Panc1 (cell line): Measurements from ENCODE around the gene UTY. TPM values are rescaled to one million over a fixed set of nuclear protein-coding genes. Genes with fewer than 3 reads are reported as not detected.
"Not testable (repeated sequence)": the region's sequence is repeated elsewhere in the genome, so short reads cannot be mapped to it uniquely, and the experiment has no call there.

Experiments
- ATAC-seq: fragments of 200-7000 bp; cut with Tn5 transposase; 2 replicates; pipeline ENCODE4 v1.9.1; 2020; ENCODE audit warnings: mild to moderate bottlenecking, moderate library complexity
- BruUV-seq: library from RNA; stranded (reverse); fragments of 400-500 nt; replicated peaks from 2 replicates; lab custom pipeline; 2021; lab: Mats Ljungman, UMichigan
- CTCF ChIA-PET: fragments of 300-600 bp; sonication (Branson Sonifier 250); formaldehyde crosslinking; loops from one replicate; lab custom pipeline; 2022; ENCODE audit warnings: antibody characterized with exemption; lab: Charles Lee
- POLR2A ChIA-PET: fragments of 300-600 bp; sonication (Branson Sonifier 250); formaldehyde crosslinking; loops from one replicate; lab custom pipeline; 2022; ENCODE audit warnings: antibody characterized with exemption; lab: Charles Lee
- DNase-seq: peaks from one replicate; pipeline ENCODE4 v3.0.0-alpha.2; 2010; ENCODE audit warnings: low read depth, low spot score
- H3K27ac ChIP-seq: 2 replicates; pipeline ENCODE4 v1.5.1; 2011; ENCODE audit warnings: mild to moderate bottlenecking, low read length, inconsistent platforms
- H3K27me3 ChIP-seq: fragments of 200-500 bp; sonication (Bioruptor generic); 2 replicates; pipeline ENCODE4 v1.6.0; 2014; ENCODE audit warnings: low read length, inconsistent platforms; ENCODE audit not compliant: control insufficient read depth, insufficient read depth
- H3K36me3 ChIP-seq: fragments of 200-500 bp; sonication (Bioruptor generic); 2 replicates; pipeline ENCODE4 v1.5.1; 2014; ENCODE audit warnings: inconsistent platforms, mild to moderate bottlenecking, low read length, moderate library complexity; ENCODE audit not compliant: control insufficient read depth, insufficient read depth
- H3K4me1 ChIP-seq: 2 replicates; pipeline ENCODE4 v1.5.1; 2011; ENCODE audit warnings: inconsistent platforms, mild to moderate bottlenecking, low read length, moderate library complexity; ENCODE audit not compliant: control insufficient read depth, insufficient read depth
- H3K4me3 ChIP-seq, 2 experiments: 2 replicates each; pipeline ENCODE4 v1.5.1; 2011 to 2012; ENCODE audit warnings: low read depth in 2 of 2, low read length in 2 of 2, mild to moderate bottlenecking in 2 of 2, inconsistent platforms in 1 of 2, moderate library complexity in 1 of 2
- H3K9me3 ChIP-seq: fragments of 200-500 bp; sonication (Bioruptor generic); 2 replicates; pipeline ENCODE4 v1.5.1; 2014; ENCODE audit warnings: low read depth, mild to moderate bottlenecking, inconsistent platforms, low read length, moderate library complexity; ENCODE audit not compliant: control insufficient read depth, insufficient read depth
- POLR2AphosphoS5 ChIP-seq: IDR thresholded peaks from 2 replicates; pipeline ENCODE4 v1.6.1; 2012; ENCODE audit warnings: mild to moderate bottlenecking, low read depth, low read length, moderate library complexity
- SIN3A ChIP-seq: IDR thresholded peaks from 2 replicates; pipeline ENCODE4 v1.6.1; 2012; ENCODE audit warnings: low read depth, mild to moderate bottlenecking, low read length, moderate library complexity, borderline replicate concordance; ENCODE audit not compliant: insufficient read depth
- TCF7L2 ChIP-seq: IDR thresholded peaks from 2 replicates; pipeline ENCODE4 v1.6.1; 2011; ENCODE audit warnings: mild to moderate bottlenecking, low read depth, low read length, inconsistent platforms
- in situ Hi-C: cut with HindIII; loops from 2 replicates; pipeline ENCODE4 v1.10.0; 2016; ENCODE audit warnings: low sequenced_read_pairs, low pct_unique_long_range_greater_than_20kb
- intact Hi-C: fragments of 100-400 bp; cut with micrococcal nuclease; formaldehyde crosslinking; loops from one replicate; pipeline ENCODE4 v1.10.0; 2022; ENCODE audit not compliant: unreplicated experiment
- total RNA-seq: library from RNA; stranded (reverse); gene quantifications from one replicate; pipeline ENCODE4 v1.2.1, GENCODE V29; 2021; ENCODE audit not compliant: unreplicated experiment
- TF ChIP-seq, protein P1 (sequence below): fragments of 450-650 bp; IDR thresholded peaks from 2 replicates; pipeline ENCODE4 v1.5.1; 2017; ENCODE audit warnings: mild to moderate bottlenecking
- TF ChIP-seq, protein P2 (sequence below), 2 experiments: IDR thresholded peaks; 2 replicates each; pipeline ENCODE4 v1.6.1; 2011 to 2012; ENCODE audit warnings: low read depth in 2 of 2, control low read depth in 1 of 2, low read length in 1 of 2, mild to moderate bottlenecking in 1 of 2, moderate library complexity in 1 of 2; ENCODE audit not compliant: insufficient read depth in 1 of 2

Gene UTY
- total RNA-seq, 1 experiment from 2014 or later = 0.10 TPM

DNA sequence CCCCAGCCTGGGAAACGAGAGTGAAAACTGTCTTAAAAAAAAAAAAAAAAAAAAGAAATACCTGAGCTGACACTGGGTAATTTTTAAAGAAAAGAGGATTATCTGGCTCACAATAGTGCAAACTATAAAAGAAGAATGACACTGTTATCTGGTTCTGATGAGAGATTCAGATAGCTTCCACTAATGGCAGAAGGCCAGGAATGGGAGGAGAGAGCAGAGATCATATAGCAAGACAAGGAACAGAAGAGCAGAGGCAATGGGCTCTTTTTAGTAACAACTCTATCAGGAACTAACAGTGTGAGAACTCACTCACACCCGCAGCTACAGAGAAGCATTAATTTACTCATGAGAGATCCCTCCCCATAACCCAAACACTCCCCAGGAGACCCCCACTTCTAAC, 184.8 kb downstream of the UTY start:
- no peaks in the 10 kb centered on the region for H3K4me1 ChIP-seq
- POLR2A ChIA-PET = no interaction called here
- no peaks in the 10 kb centered on the region for H3K9me3 ChIP-seq
- no peak overlapping the region for H3K4me3 ChIP-seq
- DNase-seq = no peak
- no peaks in the 10 kb centered on the region for H3K27me3 ChIP-seq
- intact Hi-C loops = no loop called here
- CTCF ChIA-PET = no interaction called here
- no peak overlapping the region for H3K27ac ChIP-seq
- TF ChIP-seq TCF7L2 (no peak), POLR2AphosphoS5 (no peak), SIN3A (no peak)
- TF ChIP-seq, protein P1, sequence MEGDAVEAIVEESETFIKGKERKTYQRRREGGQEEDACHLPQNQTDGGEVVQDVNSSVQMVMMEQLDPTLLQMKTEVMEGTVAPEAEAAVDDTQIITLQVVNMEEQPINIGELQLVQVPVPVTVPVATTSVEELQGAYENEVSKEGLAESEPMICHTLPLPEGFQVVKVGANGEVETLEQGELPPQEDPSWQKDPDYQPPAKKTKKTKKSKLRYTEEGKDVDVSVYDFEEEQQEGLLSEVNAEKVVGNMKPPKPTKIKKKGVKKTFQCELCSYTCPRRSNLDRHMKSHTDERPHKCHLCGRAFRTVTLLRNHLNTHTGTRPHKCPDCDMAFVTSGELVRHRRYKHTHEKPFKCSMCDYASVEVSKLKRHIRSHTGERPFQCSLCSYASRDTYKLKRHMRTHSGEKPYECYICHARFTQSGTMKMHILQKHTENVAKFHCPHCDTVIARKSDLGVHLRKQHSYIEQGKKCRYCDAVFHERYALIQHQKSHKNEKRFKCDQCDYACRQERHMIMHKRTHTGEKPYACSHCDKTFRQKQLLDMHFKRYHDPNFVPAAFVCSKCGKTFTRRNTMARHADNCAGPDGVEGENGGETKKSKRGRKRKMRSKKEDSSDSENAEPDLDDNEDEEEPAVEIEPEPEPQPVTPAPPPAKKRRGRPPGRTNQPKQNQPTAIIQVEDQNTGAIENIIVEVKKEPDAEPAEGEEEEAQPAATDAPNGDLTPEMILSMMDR = no peak
- TF ChIP-seq, protein P2, sequence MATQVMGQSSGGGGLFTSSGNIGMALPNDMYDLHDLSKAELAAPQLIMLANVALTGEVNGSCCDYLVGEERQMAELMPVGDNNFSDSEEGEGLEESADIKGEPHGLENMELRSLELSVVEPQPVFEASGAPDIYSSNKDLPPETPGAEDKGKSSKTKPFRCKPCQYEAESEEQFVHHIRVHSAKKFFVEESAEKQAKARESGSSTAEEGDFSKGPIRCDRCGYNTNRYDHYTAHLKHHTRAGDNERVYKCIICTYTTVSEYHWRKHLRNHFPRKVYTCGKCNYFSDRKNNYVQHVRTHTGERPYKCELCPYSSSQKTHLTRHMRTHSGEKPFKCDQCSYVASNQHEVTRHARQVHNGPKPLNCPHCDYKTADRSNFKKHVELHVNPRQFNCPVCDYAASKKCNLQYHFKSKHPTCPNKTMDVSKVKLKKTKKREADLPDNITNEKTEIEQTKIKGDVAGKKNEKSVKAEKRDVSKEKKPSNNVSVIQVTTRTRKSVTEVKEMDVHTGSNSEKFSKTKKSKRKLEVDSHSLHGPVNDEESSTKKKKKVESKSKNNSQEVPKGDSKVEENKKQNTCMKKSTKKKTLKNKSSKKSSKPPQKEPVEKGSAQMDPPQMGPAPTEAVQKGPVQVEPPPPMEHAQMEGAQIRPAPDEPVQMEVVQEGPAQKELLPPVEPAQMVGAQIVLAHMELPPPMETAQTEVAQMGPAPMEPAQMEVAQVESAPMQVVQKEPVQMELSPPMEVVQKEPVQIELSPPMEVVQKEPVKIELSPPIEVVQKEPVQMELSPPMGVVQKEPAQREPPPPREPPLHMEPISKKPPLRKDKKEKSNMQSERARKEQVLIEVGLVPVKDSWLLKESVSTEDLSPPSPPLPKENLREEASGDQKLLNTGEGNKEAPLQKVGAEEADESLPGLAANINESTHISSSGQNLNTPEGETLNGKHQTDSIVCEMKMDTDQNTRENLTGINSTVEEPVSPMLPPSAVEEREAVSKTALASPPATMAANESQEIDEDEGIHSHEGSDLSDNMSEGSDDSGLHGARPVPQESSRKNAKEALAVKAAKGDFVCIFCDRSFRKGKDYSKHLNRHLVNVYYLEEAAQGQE (IDR thresholded peaks at IDR 0.05; ENCODE audit: insufficient read depth in 1 of 2, low read depth in 2 of 2, low read length in 1 of 2) = no peak
- in situ Hi-C loops = no loop called here
- no TSS peak for BruUV-seq
- H3K36me3 ChIP-seq = no peaks in the 10 kb centered on the region
- ATAC-seq = no peak

DNA sequence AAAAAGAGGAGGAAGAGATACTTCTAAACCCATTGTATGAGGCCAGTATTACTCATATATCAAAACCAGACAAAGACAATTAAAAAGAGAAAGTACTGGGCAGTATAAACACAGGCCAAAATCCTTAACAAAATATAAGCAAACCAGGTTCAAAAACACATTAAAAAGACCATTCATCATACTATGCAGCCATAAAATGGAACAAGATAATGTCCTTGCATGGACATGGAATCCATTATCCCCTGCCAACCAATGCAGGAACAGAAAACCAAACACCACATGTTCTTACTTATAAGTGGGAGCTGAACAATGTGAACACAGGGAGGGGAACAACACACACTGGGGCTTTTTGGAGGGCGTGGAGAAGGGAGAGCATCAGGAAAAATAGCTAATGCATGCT, 188.6 kb downstream of the UTY start:
- DNase-seq = no peak
- BruUV-seq = no TSS peak
- intact Hi-C loops (no loop called here), in situ Hi-C loops (no loop called here)
- H3K27ac ChIP-seq = no peak overlapping the region
- H3K27me3 ChIP-seq = no peaks in the 10 kb centered on the region
- ChIA-PET POLR2A (no interaction called here), CTCF (no interaction called here)
- no peaks in the 10 kb centered on the region for H3K36me3 ChIP-seq
- H3K4me1 ChIP-seq = no peaks in the 10 kb centered on the region
- TF ChIP-seq, protein P1 = no peak
- TF ChIP-seq TCF7L2 (no peak), POLR2AphosphoS5 (no peak), SIN3A (no peak)
- TF ChIP-seq, protein P2 (IDR thresholded peaks at IDR 0.05; ENCODE audit: insufficient read depth in 1 of 2, low read depth in 2 of 2, low read length in 1 of 2) = no peak
- ATAC-seq = no peak
- no peaks in the 10 kb centered on the region for H3K9me3 ChIP-seq
- no peak overlapping the region for H3K4me3 ChIP-seq

DNA sequence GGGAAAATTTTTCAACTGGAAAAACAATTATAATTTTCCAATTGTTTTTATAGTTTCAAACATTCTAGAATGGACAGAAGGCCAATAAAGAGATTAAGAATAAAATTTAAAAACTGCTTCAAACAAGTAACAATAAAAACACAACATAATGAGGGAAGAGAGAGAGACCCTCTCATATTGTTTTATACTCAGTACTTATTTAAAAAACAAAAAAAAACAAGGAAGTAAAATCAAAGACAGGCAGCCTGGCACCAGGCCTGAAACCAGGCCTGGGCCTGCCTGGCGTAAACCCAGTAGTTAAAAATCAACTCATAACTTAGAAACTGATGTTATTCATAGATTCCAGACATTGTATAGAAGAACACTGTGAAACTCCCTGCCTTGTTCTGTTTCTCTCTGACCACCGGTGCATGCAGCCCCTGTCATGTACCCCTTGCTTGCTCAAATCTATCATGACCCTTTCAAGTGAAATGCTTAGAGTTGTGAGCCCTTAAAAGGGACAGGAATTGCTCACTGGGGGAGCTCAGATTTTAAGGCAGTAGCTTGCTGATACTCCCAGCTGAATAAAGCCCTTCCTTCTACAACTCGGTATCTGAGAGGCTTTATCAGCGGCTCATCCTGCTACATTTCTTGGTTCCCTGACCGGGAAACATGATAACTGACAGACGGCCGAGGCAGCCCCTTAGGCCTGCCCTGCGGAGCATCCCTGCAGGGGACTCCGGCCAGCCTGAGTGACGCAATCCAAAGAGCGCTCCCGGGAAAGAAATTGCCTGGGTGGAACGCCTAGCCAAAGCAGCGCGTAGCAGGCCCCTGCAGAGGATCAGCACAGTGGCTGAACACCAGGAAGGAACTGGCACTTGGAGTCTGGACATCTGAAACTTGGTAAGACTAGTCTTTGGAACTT, 197.4 kb downstream of the UTY start:
- POLR2A ChIA-PET = not testable (repeated sequence)

More for the DNA sequence above, 197.4 kb downstream of the UTY start:
- CTCF ChIA-PET, H3K27me3 ChIP-seq, H3K36me3 ChIP-seq, H3K4me3 ChIP-seq, H3K4me1 ChIP-seq, intact Hi-C loops, DNase-seq, H3K9me3 ChIP-seq, in situ Hi-C loops, ATAC-seq, H3K27ac ChIP-seq, BruUV-seq: not testable (repeated sequence)
